Stimulated activated CD4-positive, alpha-beta T cell treated with anti-CD3 and anti-CD28 coated beads, Interleukin-4, amount 100 ng/mL, for 48 hours (primary cell): ENCODE data around the gene TRIP11.

Experiments
- DNase-seq, 2 donors: peaks; one replicate each; pipeline ENCODE4 v3.0.0-alpha.2; 2020; ENCODE audit warnings: low read depth in 2 of 2

The TRIP11 gene

GRCh38 chr14:92010644-92011043 lies 29.2 kb downstream of the TRIP11 start:
- DNase-seq, result no peak

- no peak for DNase-seq
Observed at GRCh38 chr14:92009604-92010003, 30.3 kb downstream of the TRIP11 start.

- DNase-seq, result no peak
Observed at GRCh38 chr14:92005019-92005418, 34.8 kb downstream of the TRIP11 start.

- no peak for DNase-seq
Observed at GRCh38 chr14:92004062-92004461, 35.8 kb downstream of the TRIP11 start.

GRCh38 chr14:91998667-91999570 lies 40.9 kb downstream of the TRIP11 start:
- no peak for DNase-seq

GRCh38 chr14:91997492-91997891 lies 42.4 kb downstream of the TRIP11 start:
- no peak for DNase-seq

- DNase-seq, result no peak
Observed at GRCh38 chr14:91996948-91997371, 42.9 kb downstream of the TRIP11 start.

GRCh38 chr14:91987192-91987591 lies 52.7 kb downstream of the TRIP11 start:
- no peak for DNase-seq

- no peak for DNase-seq
Observed at GRCh38 chr14:91985521-91986255, 54.2 kb downstream of the TRIP11 start.

- DNase-seq, result no peak
Observed at GRCh38 chr14:91985008-91985407, 54.9 kb downstream of the TRIP11 start.

GRCh38 chr14:91983588-91983987 lies 56.3 kb downstream of the TRIP11 start:
- DNase-seq, result no peak

- DNase-seq, result no peak
Observed at GRCh38 chr14:91980157-91980556, 59.7 kb downstream of the TRIP11 start.

GRCh38 chr14:91977884-91978283 lies 62.0 kb downstream of the TRIP11 start:
- DNase-seq, result no peak

- DNase-seq, result no peak
Observed at GRCh38 chr14:91975763-91976162, 64.1 kb downstream of the TRIP11 start.

GRCh38 chr14:91971188-91971778 lies 68.6 kb downstream of the TRIP11 start:
- DNase-seq, result no peak

GRCh38 chr14:91968280-91968679 lies 71.6 kb downstream of the TRIP11 start:
- peak in 1 of 2 donors; percentile 24 for DNase-seq

GRCh38 chr14:91964724-91965123 lies 75.1 kb downstream of the TRIP11 start:
- DNase-seq, result no peak

GRCh38 chr14:91964011-91964410 lies 75.8 kb downstream of the TRIP11 start:
- no peak for DNase-seq

- no peak for DNase-seq
Observed at GRCh38 chr14:91963465-91963864, 76.4 kb downstream of the TRIP11 start.

GRCh38 chr14:91961297-91962220 lies 78.3 kb downstream of the TRIP11 start:
- DNase-seq, result no peak

- no peak for DNase-seq
Observed at GRCh38 chr14:91957876-91958313, 82.0 kb downstream of the TRIP11 start.
